GM18502 (cell line): Measurements from ENCODE around the gene RPL28.

Experiments used
- ATAC-seq: cut with Tn5 transposase; IDR thresholded peaks from one replicate; pipeline ENCODE4 v1.9.1; 2021; ENCODE audit warnings: mild to moderate bottlenecking; ENCODE audit not compliant: unreplicated experiment, poor library complexity

Gene RPL28

GRCh38 chr19:55352549-55353145, 33.1 kb upstream of the RPL28 start:
- no peak for ATAC-seq

DNA sequence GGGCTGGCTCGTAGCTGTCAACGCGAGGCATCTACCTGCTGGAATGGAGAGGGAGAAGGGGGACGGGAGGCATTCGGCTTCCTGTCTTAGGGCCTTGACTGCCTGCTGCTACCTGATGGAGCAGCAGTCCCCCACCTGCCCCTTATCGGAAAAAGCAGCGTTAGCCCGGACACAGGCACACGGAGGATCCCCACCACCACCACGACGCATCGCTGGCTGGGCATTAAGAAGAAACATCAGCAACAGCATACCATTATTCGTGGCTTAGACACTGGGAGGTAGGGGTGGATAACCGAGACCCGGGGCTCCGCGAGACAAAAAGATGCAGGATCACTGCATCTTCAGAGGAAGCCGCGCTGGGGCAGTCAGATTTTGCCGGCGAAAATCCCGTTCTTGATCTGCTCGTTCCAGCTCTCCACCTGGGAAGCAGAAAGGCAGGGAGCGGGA, 32.4 kb upstream of the RPL28 start:
- no peak for ATAC-seq

- no peak for ATAC-seq
These were observed 31.7 kb upstream of the RPL28 start for GRCh38 chr19:55353803-55354697.

GRCh38 chr19:55354698-55355212, 31.0 kb upstream of the RPL28 start, which contains the start of gene COX6B2:
TSS of gene COX6B2 (minus strand) at chr19:55354719. CDS start at chr19:55354521, 198 bp downstream.
- no peak for ATAC-seq

DNA sequence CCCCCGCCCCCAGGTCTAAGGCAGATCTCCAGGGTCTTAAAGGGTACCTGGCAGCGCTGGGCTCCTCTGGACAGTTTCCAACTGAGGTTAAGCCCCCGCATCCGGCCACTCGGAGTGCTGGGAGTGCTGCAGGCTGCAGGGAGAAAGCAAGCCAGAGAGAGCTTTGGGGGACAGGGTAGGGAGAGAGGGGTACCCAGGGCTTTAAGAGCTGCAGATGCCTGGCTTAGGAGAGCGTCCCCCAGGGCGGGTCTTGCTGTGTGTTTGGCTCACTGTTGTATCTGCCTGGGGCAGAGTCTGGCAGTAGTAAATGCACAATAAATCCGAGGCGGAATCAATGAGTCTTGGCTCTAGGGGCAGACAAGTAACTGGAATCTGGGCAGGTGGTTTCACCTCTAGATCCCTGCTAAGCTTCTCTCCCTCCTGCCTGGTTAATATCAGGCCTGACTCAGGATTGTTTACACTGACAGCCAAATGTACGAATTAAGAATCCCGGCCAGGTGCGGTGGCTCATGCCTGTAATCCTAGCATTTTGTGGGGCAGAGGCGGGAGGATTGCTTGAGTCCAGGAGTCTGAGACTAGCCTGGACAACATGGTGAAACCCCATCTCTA, 30.4 kb upstream of the RPL28 start:
- ATAC-seq: no peak

GRCh38 chr19:55358493-55358892, 27.2 kb upstream of the RPL28 start:
- no peak for ATAC-seq

- no peak for ATAC-seq
These were observed 26.5 kb upstream of the RPL28 start for GRCh38 chr19:55358943-55359908.

- no peak for ATAC-seq
These were observed 24.8 kb upstream of the RPL28 start for GRCh38 chr19:55360902-55361301.

- no peak for ATAC-seq
These were observed 23.4 kb upstream of the RPL28 start for GRCh38 chr19:55362174-55362989.

- no peak for ATAC-seq
These were observed 22.6 kb upstream of the RPL28 start, which contains the start of gene GARIN5B for GRCh38 chr19:55362990-55363716. TSS of gene GARIN5B (minus strand) at chr19:55363260. CDS start at chr19:55363066, 194 bp downstream.

GRCh38 chr19:55365245-55365644, 20.5 kb upstream of the RPL28 start:
- ATAC-seq: no peak

DNA sequence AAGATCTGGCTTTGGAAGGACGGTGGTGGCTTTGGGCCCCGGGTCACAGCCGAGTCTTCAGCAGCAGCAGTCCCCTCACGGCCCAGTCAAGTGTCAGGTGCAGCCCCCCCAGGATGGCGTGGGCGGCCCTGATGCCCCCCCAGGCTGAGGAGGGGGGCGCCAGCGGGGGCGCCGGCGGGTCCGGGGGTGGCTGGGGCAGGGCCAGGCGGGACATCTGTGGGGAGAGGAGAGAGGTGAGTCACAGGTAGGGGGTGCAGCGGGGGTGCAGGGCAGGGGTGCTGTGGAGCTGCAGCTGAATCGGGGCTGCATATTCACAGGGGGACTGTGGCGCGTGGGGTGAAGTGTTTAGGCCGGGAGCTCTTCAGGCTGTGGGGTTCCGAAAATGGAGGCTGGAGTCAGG, 19.8 kb upstream of the RPL28 start:
- ATAC-seq: no peak

DNA sequence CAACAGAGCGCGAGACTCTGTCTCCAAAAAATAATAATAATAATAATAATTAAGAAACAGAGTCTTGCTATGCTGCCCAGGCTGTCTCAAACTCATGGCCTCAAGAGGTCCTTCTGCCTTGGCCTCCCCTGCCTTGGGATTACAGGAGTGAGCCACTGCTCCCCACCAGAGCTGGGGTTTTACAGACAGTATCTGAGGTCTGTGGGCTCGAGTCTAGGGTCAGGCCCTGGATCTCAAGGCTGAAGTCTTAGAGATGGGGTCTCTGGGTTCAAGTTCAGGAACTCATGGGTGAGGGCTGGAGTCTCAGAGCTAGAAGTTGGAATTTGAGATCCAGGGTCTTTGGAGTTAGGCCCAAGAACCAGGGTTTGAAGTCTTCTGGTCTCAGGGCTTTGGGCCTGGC, 18.9 kb upstream of the RPL28 start:
- ATAC-seq: no peak

- ATAC-seq: no peak
These were observed 17.6 kb upstream of the RPL28 start for GRCh38 chr19:55368106-55368505.

DNA sequence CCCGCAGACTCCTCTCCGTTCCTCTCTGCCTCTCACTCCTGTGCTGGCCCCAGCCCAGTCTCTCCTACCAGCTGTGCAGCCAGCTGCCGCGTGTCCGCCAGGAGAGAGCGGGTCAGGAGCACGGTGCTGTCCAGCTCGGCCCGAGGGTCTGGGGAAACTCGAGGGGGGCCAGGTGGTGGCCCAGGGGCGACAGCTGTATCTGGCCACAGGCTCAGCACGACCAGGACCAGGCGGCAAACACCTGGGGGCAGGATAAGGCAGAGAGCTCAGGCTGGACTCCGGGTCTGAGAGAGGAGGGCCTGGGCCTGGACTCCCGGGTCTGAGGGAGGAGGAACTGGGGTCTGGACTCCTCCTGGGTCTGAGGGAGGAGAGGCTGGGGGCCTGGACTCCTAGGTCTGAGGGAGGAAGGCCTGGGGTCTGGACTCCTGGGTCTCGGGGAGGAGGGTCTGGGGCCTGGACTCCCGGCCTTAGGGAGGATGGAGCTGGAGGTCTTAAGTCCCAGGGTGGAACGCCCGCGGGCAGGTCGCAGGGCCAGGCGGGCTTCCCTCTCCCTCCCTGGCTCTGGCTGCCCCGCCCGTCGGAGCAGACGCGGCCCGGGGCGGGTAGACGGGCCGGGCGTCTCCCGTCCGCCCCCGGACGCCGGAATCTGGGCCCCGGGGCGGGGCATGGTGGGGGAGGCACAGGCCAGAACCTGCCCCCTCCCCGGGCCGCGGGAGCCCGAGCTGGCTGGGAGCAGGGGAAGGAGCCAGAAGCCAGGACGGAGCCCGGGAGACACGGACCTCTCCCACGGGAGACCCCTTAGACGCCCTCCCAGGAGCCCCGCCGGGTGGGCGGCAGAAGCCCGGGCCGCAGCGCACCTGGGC, 16.8 kb upstream of the RPL28 start:
- ATAC-seq: no peak

GRCh38 chr19:55369653-55370304, 16.0 kb upstream of the RPL28 start:
- no peak for ATAC-seq
